Measurements from ENCODE around the gene C5AR2.

GRCh38 chr19:47303966-47304365 lies 28.0 kb upstream of the C5AR2 start:
- TF ChIP-seq CTCF (IDR thresholded peaks at IDR 0.05; ENCODE audit: insufficient read depth, low read depth, low read length) = no peak
- no peak for TF ChIP-seq EZH2 (IDR thresholded peaks at IDR 0.05; ENCODE audit: insufficient read depth, low read length)

Measured in astrocyte (in vitro differentiated cells and primary cell).